ENCODE data around the gene RAVER1.

Gene RAVER1

DNA sequence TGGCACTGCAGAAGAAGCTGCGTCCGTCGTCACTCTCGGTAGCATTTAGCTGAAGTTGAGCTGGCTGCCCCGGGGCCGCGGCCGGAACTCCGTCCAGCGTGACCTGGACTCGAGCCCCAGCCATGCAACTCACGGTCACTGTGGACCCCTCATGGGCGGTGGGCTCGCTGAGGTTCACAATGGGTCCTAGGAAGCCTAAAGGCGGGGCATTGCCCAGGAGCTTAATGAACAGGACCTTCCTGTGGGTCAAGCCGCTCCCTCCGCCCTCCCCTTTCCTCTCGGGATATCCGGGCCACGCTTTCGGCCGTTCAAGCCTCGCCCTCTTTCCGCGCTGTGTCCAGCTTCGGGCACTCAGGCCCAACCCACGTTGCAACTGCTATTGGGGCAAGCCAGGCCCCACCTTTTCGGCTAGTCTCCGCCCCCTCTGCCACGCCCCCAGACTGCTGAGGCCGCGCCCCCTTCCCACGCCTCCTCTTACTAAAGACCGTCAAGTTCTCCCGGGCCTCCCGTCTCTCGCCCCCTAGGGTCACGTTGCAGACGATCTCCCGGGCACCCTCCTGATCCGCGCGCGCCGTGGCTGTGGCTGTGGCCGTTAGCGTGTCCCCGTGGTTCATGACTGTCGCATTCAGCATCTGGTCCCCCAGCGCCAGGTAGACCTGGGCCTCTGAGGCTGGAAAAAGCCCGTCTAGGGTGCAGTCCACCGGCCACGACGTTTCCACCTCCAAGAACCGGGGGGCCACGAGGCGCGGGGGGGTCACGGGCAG, 1.4 kb upstream of the RAVER1 start:
- POLR2A ChIA-PET (ENCODE audit: low non-redundant PET) = interaction anchor here (1.2 kb wide), 1 partner anchor 45 kb away, joined by 5 read pairs; the partner anchor contains the start of gene ICAM5
- CTCF ChIA-PET = interaction anchor here (0.6 kb wide), 1 partner anchor 116 kb away, joined by 4 read pairs; no protein-coding TSS in a partner anchor
- peak; percentile 91 for DNase-seq (ENCODE audit: low spot score)
- peak overlapping the region; percentile 91 for H3K27ac ChIP-seq
- TF ChIP-seq, protein P1, sequence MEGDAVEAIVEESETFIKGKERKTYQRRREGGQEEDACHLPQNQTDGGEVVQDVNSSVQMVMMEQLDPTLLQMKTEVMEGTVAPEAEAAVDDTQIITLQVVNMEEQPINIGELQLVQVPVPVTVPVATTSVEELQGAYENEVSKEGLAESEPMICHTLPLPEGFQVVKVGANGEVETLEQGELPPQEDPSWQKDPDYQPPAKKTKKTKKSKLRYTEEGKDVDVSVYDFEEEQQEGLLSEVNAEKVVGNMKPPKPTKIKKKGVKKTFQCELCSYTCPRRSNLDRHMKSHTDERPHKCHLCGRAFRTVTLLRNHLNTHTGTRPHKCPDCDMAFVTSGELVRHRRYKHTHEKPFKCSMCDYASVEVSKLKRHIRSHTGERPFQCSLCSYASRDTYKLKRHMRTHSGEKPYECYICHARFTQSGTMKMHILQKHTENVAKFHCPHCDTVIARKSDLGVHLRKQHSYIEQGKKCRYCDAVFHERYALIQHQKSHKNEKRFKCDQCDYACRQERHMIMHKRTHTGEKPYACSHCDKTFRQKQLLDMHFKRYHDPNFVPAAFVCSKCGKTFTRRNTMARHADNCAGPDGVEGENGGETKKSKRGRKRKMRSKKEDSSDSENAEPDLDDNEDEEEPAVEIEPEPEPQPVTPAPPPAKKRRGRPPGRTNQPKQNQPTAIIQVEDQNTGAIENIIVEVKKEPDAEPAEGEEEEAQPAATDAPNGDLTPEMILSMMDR (conservative IDR thresholded peaks at IDR 0.05; ENCODE audit: low read depth) = peak; percentile 21

GRCh38 chr19:10333758-10334587, 644 bp upstream of the RAVER1 start:
- H3K27ac ChIP-seq = peak overlapping the region; percentile 91
- CTCF ChIA-PET = interaction anchor here (0.6 to 1.0 kb wide), 5 partner anchors 63 to 608 kb away, joined by 3 to 7 read pairs (median 3); partner anchors contain the start of gene ICAM1
- peak; percentile 34 for DNase-seq (ENCODE audit: low spot score)
- TF ChIP-seq, protein P1 (conservative IDR thresholded peaks at IDR 0.05; ENCODE audit: low read depth) = no peak
- POLR2A ChIA-PET (ENCODE audit: low non-redundant PET) = interaction anchor here (0.5 to 1.2 kb wide), 3 partner anchors 19 to 74 kb away, joined by 5 to 10 read pairs (median 5); partner anchors contain the start of gene ICAM5

GRCh38 chr19:10332158-10332964, 968 bp downstream of the RAVER1 start:
- CTCF ChIA-PET = interaction anchor here (0.5 to 1.0 kb wide), 3 partner anchors 35 to 63 kb away, joined by 3 to 6 read pairs (median 3); no protein-coding TSS in a partner anchor
- POLR2A ChIA-PET (ENCODE audit: low non-redundant PET) = no interaction called here

GRCh38 chr19:10329555-10329954, 3.8 kb downstream of the RAVER1 start:
- TF ChIP-seq, protein P1 (conservative IDR thresholded peaks at IDR 0.05; ENCODE audit: low read depth) = no peak
- CTCF ChIA-PET = no interaction called here
- H3K27ac ChIP-seq = no peak overlapping the region
- POLR2A ChIA-PET (ENCODE audit: low non-redundant PET) = no interaction called here
- no peak for DNase-seq (ENCODE audit: low spot score)

More at GRCh38 chr19:10332158-10332964, 968 bp downstream of the RAVER1 start:
- TF ChIP-seq, protein P1 (conservative IDR thresholded peaks at IDR 0.05; ENCODE audit: low read depth) = no peak
- DNase-seq (ENCODE audit: low spot score) = no peak
- H3K27ac ChIP-seq = peak overlapping the region; percentile 91

DNA sequence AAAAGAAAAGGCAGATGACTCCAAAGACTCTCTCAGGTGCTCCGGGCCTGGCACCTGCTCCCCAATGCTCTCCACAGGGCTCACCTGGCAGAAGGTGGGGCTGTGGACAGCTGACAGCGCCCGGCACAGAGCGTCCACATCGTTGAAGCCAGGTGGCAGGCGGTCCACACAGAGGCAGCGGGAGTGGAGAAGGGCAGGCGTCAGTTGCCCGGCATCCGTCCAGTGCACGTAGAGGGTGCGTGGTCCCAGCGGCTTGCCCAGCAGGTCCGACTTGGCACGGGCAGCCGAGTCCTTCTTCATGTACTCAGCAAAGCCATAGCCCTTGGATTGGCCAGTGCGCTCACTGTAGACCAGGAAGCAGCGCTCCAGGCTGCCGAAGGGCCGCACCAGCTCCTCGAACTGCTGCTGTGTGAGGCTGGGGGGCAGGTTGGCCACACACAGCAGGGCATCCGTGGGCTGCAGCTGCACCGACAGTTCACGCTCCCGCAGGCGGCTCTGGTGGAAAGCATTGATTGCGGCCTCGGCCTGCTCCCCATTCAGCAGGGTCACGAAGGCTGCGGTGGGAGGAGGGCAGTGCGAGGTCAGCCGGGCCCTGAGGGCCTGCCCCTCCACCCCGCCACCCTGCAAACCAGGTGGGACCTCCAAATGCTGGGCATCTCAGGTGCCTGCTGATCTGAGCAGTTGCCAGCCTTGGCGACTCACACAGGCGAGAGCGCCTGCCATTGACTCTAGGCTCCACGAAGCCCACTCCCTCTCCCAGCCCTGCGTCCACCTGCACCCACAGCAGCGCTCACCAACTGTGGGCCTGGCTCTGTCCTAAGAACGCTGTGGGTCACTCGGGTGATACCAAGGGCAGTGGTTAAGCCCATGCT, 4.5 kb downstream of the RAVER1 start:
- ChIA-PET POLR2A (ENCODE audit: low non-redundant PET) (no interaction called here), CTCF (interaction anchor here (0.7 kb wide), 1 partner anchor 58 kb away, joined by 3 read pairs; the partner anchor contains the start of gene ICAM1)
- TF ChIP-seq, protein P1 (conservative IDR thresholded peaks at IDR 0.05; ENCODE audit: low read depth) = no peak
- H3K27ac ChIP-seq = no peak overlapping the region
- no peak for DNase-seq (ENCODE audit: low spot score)
